A549 (cell line): ENCODE data around the gene OSTC.

Source experiments
- BHLHE40 ChIP-seq: IDR thresholded peaks from 2 replicates; pipeline ENCODE4 v1.6.1; 2012; ENCODE audit warnings: low read depth, low read length, inconsistent platforms
- CTCF ChIP-seq: fragments of >200 bp; sonication (Bioruptor Twin); formaldehyde crosslinking; IDR thresholded peaks from 3 replicates; pipeline ENCODE4 v1.5.1; 2016
- JUN ChIP-seq, 2 experiments: fragments of >200 bp; sonication (Bioruptor Twin); formaldehyde crosslinking; IDR thresholded peaks; 2 replicates in 1 of 2; 3 replicates in 1 of 2; pipeline ENCODE4 v1.6.1; 2016 to 2017
- KDM1A ChIP-seq: fragments of 200-600 bp; sonication (generic); IDR thresholded peaks from 2 replicates; pipeline ENCODE4 v1.6.1; 2016; ENCODE audit warnings: low read depth, mild to moderate bottlenecking
- MAX ChIP-seq: IDR thresholded peaks from 2 replicates; pipeline ENCODE4 v1.6.1; 2012
- RAD21 ChIP-seq, 2 experiments: fragments of >200 bp in 1 of 2; sonication (Bioruptor Twin) in 1 of 2; formaldehyde crosslinking in 1 of 2; IDR thresholded peaks in 1 of 2; conservative IDR thresholded peaks in 1 of 2; 2 replicates in 1 of 2; 3 replicates in 1 of 2; pipeline ENCODE4 v1.6.1; 2012 to 2018; ENCODE audit warnings: inconsistent platforms in 1 of 2
- RFX5 ChIP-seq: fragments of 450-650 bp; IDR thresholded peaks from 2 replicates; pipeline ENCODE4 v1.7.1; 2014; ENCODE audit warnings: antibody characterized with exemption, mild to moderate bottlenecking, moderate library complexity
- SMC3 ChIP-seq: fragments of >200 bp; sonication (Bioruptor Twin); formaldehyde crosslinking; IDR thresholded peaks from 3 replicates; pipeline ENCODE4 v1.6.1; 2018; ENCODE audit warnings: inconsistent platforms

GRCh38 chr4:108703370-108703769, 53.0 kb downstream of the OSTC start:
- TF ChIP-seq SMC3 (no peak), RFX5 (no peak), MAX (no peak), CTCF (no peak), JUN (IDR thresholded peaks at IDR 0.05) (no peak), KDM1A (no peak), RAD21 (conservative IDR thresholded peaks at IDR 0.05 in 1 of 2, IDR thresholded peaks at IDR 0.05 in 1 of 2) (no peak), BHLHE40 (no peak)
